Measurements from ENCODE around the gene TEC.
"Not testable (repeated sequence)": the region's sequence is repeated elsewhere in the genome, so short reads cannot be mapped to it uniquely, and the experiment has no call there.

TEC gene

DNA sequence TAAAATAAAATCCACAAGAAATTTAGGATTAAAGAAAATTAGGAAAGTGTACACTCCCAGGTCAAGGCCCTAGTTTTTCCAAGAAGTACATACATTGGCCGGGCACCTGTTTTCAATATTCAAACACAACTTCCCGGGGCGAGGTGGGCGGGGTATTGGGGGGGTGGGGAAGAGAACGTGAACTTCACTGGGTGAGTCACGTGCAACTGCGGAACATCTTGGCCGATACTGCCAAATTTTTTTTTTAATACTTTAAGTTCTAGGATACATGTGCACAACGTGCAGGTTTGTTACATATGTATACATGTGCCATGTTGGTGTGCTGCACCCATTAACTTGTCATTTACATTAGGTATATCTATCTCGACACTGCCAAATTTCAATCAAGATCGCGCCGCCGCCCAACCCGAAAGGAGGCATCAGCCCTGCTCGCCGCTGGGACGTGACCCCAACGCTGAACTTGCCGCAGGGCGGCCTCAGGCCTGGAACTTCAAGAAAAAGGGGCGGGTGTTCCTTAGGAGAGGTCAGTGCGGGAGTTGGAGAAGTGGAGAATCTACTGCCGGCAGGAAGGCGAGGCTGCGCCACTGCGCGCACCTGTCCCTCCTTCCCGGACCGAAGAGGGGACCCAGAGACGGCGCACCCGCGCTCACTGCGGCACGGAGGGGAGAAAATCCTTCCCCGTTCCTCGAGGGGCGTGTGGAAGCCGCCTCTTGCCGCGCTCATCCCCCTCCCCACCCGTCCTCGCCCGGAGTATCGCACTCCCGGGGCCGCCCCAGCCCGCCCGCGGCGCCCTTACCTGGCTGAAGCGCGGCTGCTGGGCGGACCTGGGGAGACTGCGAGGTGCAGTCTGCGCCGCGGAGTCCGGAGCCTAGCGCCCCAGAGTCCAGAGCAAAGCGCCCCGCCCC is at the start of gene TEC:
TEC (minus strand) TSS at position 883 of the 905 bp plus-strand sequence. CDS start 41,224 bp downstream, outside the sequence.
- DNase-seq (ENCODE audit: low read depth, low spot score) = no peak

DNA sequence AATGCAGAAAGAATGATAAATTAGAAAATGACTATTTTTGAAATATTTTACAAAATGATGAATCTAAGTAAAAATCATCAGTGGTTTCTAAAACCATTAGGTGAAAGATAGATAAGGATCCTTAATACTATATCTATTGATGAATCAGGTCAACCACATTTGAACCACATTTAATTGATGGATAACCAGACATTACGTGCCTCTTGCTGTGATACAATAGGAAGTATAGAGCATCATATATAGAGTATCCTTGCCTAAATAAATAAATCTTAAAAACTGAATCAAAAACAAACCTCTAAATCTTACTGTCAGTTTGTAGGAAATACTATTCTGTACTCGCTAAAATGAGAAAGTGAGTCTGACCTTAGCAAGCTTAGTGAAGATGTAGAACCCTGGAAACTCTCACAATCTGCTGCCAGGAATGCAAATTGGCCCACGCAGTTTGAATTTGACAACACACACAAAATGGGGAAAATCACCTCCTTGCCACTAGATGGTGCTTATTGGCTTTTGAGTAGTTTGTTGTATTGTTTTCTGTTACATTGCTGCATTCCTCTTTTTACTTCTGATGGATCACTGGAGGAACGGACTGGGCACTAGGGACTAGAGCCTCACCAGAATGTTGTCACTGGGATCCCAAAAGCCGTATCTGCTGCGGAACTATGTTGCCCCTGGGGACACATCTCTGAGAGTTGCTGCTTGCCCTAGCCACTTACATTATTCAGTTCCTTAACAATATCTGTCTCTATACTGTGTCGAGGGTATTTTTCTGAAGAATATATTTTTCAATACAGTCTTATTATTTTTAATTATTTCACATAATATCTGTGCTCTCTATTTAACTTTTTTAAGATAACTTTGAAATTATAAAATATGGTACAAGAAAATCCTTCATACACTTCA is 46.3 kb upstream of the TEC start:
- DNase-seq (ENCODE audit: low read depth, low spot score) = peak; percentile 76

DNA sequence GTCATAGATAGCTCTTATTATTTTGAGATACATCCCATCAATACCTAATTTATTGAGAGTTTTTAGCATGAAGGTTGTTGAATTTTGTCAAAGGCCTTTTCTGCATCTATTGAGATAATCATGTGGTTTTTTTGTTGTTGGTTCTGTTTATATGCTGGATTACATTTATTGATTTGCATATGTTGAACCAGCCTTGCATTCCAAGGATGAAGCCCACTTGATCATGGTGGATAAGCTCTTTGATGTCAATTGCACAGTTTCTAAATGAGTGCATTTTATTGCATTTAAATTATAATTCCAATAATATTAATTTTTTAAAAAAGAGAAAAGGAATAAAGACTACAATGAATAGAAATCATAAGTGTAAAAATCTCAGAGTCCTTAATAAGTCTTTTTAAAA is 45.1 kb upstream of the TEC start:
- not testable (repeated sequence) for DNase-seq (ENCODE audit: low read depth, low spot score)

DNA sequence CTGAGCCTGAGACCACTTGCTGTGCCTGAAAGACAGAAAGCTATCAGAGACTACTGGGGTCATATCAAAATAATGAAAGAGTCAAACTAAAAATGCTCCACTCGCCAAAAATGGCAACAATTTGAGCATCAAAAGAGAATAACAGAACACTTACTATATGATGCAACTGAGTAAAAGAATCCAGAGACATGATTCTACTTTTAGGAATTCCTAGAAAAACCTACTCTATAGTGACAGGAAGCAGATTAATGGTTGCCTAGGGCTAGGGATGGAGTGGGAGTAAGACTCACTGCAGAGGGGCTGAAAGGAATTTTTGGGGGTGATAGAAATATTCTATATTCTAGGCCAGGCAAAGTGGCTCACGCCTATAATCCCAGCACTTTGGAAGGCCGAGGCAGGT is 42.3 kb upstream of the TEC start:
- no peak for DNase-seq (ENCODE audit: low read depth, low spot score)

DNA sequence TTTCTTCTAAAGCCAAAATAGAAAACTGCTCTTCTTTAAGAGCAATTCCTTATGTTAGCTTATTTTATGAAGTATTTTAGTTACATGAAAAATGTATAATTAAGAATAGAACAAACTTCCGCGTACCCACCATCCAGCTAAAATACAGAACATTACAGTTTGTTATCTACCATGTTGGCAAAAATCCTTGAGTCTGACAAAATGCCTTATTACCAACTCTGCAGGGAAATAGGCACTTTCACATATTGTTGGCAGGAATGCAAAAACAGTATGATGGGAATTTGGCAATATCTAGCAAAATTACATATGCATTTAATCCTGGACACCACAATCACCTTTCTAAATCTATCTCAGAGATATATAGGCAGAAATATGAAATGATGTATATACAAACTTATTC is 39.3 kb upstream of the TEC start:
- DNase-seq (ENCODE audit: low read depth, low spot score) = no peak

DNA sequence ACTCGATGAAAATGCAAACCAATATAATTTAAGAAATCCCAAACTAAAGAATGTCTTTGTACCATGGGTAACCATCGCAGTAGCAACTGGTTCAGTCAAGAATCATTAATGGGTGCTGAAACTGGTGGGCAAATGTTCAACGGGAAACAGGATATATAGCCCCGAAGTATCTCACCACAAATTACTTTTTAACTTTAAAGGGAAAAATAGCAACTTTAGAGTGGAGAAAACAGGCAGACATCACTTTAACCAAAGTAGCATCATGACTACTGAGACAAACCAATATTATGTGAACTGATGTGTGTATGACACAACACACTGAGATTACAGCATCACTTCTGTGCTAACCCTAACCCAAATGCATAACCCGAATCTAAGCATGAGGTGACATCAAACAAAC is 37.9 kb upstream of the TEC start:
- no peak for DNase-seq (ENCODE audit: low read depth, low spot score)

DNA sequence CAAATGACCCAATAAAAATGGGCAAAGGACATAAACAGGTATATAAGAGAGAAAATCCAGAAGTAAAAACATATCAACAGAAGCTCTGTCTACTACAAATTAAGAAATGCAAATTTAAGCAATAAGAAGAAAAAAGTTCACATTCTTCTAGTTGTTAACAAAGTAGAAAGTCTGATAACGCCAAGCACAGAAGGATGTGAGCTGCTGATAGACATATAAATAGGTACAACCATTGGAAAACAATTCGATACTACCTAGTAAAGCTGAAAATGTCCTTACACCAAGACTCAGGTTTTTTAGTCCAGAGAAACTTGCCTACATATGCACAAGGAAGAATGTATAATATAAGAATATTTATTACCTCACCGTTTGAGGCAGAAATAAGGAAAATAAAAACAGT is 35.9 kb upstream of the TEC start:
- no peak for DNase-seq (ENCODE audit: low read depth, low spot score)

DNA sequence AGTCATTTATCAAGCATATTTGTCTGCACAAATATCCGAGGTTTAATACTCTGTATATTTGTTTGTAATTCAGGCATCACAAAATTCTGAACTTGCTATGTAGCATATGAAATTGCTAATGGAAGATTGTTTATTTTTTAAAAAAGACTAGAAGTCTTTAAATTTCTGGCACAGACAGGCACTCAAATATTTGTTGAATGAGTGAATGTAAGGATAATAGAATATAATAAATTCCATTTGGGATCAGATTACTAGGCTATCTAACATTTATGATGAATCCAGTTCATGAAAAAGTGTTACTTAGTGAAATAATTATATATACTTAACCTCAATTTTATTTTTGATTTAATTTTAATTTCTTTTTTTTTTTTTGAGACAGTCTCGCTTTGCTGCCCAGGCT is 30.4 kb upstream of the TEC start:
- DNase-seq (ENCODE audit: low read depth, low spot score) = no peak

DNA sequence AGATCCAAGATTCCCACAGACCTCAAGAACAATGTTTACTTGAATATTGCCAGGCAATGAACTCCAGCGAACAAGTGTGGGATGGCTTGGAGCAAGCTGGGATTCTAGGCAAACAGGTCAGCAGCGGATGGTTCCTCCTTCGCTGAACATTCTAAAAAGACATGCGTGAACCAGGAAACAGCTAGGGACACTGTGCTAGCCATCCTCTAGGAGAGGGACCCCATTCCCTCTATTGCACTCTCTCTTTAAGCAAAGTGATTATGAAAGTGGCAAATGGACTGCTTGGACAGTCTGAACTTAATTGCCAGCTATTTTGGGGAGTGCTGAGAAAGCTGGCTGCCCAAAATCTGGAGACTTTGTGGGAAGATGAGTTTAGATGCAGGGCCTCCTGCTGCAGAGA is 29.9 kb upstream of the TEC start:
- no peak for DNase-seq (ENCODE audit: low read depth, low spot score)

DNA sequence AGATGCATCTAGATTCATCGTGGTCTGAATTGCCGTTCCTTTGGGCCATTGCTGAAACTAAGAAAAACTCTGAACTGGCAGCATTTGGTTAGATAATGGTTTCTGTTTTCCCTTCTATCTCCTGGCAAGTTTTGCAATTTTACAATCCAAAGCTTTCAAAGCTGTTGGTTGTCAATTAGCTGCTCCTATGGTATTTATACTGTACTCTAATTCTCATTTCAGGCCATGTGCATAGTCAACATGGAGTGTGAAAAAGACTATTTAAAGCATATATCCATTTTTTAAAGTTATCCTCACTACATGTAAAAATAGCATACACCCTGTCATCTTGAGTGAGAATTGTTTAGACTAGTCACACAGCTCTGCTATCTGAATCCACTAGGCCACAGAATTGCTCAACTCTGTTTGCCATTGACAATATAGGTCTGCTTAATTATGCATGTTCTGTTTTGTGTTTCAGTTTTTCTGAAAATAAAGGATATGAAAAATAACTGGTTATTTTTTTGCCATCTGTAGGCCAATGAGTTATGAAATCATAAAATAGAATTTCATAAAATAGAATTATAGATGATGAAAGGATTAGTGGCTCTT is 27.7 kb upstream of the TEC start:
- no peak for DNase-seq (ENCODE audit: low read depth, low spot score)

DNA sequence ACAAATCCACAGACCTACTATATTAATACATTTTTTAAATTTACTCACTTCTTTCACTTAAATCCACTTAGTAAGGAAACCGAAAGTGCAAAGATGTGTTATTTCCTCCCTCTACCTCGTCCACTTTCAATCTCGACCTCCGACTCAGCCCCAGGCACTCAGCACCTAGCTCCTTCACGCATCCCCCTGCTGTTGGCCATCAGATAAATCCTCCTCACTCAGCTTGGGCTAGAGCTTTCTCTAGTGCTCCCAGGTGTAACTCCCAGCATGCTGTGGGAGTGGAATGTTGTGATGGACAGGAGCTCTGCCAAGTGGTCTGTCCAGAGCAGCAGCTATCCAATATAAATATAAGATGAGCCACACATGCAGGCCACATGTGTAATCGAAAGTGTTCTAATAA is 26.7 kb upstream of the TEC start:
- DNase-seq (ENCODE audit: low read depth, low spot score) = no peak

DNA sequence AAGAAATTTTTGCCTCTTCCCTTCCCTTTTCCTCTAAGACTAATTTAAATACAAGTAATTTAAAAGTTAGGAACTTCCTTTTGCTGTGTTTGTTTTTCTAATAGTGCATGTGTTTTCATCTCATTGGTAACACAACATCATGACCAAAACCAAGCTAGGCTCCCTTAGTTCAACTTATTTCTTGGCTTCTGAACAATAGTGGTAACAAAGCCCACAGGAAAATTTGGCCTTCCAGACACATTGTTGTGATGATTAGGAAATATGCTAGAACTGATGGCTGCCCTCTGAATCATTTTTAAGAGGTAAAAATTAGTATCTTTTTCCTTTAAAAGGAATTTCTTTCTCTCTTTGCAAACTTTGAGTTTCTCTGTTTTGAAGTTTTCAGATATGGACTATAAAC is 25.5 kb upstream of the TEC start:
- no peak for DNase-seq (ENCODE audit: low read depth, low spot score)

DNA sequence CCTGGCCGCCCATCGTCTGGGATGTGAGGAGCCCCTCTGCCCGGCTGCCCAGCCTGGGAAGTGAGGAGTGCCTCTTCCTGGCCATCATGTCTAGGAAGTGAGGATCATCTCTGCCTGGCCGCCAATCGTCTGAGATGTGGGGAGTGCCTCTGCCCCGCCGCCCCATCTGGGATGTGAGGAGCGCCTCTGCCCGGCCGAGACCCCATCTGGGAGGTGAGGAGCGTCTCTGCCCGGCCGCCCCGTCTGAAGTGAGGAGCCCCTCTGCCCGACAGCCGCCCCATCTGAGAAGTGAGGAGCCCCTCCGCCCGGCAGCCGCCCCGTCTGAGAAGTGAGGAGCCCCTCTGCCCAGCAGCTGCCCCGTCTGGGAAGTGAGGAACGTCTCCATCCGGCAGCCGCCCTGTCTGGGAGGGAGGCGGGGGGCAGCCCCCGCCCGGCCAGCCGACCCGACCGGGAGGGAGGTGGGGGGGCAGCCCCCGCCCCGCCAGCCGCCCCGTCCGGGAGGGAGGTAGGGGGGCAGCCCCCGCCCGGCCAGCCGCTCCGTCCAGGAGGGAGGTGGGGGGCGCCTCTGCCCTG is 22.7 kb upstream of the TEC start:
- not testable (repeated sequence) for DNase-seq (ENCODE audit: low read depth, low spot score)

DNA sequence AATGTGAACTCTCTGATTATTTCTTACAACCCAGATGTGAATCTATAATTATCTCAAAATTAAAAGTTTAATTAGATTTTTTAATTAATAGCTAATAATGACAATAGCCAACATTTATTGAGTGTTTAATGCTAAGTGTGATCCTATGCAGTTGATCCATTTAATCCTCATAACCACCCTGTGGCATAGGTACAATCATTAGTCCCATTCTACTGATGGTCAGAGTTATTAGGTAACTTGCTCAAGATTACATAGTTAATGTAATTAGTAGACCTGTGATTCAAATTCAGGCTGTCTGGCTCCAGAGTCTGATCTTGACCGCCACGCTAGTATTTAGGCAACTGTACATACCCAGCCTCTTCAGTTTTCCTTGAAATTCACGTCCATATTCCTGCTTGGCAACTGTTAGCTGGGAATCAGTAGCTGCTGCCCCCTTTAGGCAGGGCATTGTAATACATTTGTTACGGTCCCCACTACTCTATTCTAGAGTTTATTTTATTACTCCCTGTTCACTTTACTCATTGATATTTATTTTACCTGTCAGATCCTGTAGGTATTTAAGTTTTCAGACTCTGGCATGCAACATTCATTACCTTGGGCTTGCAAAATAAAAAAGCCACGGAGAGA is 20.6 kb upstream of the TEC start:
- DNase-seq (ENCODE audit: low read depth, low spot score) = peak; percentile 13

DNA sequence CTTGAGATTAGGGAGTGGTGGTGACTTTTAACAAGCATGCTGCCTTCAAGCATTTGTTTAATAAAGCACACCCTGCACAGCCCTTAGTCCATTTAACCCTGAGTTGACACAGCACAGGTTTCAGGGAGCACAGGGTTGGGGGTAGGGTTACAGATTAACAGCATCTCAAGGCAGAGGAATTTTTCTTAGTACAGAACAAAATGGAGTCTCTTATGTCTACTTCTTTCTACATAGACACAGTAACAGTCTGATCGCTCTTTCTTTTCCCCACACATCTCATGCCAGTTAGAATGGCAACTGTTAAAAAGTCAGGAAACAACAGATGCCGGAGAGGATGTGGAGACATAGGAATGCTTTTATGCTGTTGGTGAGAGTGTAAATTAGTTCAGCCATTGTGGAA is 16.4 kb upstream of the TEC start:
- not testable (repeated sequence) for DNase-seq (ENCODE audit: low read depth, low spot score)

DNA sequence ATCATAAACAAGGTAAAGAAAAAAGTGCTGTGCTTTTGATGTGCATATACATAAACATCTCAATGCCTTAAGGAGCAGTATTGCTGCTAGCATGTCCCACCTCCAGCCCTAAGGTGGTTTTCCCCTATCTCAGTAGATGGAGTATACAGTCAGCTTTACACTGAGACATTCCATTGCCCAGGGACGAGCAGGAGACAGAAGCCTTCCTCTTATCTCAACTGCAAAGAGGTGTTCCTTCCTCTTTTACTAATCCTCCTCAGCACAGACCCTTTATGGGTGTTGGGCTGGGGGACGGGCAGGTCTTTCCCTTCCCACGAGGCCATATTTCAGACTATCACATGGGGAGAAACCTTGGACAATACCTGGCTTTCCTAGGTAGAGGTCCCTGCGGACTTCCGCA is 16.0 kb upstream of the TEC start:
- not testable (repeated sequence) for DNase-seq (ENCODE audit: low read depth, low spot score)

DNA sequence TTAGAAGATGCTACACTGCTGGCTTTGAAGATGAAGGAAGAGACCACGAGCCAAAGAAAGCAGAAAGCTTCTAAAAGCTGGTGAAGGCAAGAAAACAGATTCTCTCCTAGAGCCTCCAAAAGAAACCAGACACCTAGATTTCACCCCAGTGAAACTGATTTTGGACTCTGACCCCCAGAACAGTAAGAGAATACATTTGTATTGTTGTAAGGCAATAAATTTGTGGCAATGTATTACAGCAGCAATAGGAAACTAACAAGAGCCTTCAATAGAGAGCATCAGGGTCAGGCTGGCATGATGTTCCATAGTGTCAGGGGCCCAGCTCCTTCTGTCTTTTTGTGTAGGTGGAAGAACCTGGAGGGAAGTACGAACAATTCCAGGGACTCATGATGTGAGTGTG is 6.0 kb upstream of the TEC start:
- no peak for DNase-seq (ENCODE audit: low read depth, low spot score)

DNA sequence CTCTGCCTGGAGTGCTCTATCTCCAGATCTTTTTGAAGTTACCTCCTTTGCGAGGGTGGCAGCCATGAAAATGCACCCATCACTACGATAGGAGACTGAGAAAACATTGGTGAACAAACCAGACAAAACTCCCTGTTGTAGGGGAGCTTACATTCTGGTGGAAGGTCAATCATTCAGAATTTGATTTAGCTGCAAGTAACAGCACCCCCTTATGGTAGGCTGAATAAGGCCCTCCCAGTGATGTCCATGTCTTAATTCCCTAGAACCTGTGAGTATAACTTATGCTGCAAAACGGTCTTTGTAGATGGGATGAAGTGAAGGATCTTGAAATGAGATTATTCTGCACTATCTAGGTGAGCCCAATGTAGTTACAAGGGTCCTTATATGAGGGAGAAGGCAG is 5.6 kb upstream of the TEC start:
- DNase-seq (ENCODE audit: low read depth, low spot score) = no peak

DNA sequence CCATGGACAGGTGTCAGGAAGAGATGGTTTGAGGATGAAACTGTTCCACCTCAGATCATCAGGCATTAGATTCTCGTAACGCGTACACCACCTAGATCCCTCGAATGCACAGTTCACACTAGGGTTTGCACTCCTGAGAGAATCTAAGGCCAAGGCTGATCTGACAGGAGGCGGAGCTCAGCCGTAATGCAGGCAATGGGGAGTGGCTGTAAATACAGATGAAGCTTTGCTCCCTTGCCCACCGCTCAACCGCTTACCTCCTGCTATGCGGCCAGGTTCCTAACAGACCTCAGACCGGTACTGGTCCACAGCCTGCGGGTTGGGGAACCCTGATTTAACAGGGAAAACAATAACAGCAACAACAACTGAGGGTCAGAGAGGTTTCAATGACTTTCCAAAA is 2.0 kb upstream of the TEC start:
- no peak for DNase-seq (ENCODE audit: low read depth, low spot score)

DNA sequence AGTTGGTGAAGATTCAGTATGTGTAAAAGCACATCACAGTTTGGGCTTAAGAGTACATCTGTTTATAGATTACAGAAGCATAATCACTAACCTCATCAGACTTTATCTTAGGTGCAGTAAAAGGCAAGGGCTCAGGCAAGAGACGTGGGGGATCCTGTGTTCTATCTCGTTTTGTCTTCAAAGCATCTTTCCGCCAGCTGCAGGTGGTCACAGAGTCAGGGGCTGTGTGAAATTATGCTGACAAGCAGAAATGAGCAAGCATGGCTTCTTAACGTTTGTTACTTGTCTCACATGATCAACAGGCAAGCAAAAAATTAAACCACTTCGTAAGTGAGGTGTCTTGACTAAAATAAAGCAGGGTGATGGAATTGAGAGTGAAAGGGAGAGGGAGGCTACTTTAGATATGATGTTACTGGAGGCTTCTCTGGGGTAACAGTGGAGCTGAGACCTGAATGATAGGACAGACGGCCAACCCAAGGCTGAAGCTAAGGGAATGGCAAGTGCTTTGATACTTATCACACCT is 1.4 kb upstream of the TEC start:
- DNase-seq (ENCODE audit: low read depth, low spot score) = no peak

DNA sequence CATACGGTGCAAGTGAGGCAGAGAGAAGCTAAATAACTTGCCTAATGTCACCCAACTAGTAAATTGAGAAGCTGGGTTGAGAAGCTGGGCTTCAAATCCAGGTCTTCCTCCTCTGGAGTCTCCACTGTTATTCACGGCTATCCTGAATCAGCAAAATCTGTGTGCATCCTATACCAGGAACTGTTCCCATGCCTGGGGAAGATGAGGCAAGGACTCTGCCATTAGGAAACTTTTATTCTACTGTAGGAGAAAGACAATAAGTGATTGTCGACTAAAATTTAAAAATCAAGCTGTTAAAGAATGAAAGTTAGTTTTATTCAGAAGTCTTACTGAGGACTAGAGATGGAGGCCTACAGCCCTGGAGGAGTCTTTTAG is 872 bp upstream of the TEC start:
- DNase-seq (ENCODE audit: low read depth, low spot score) = no peak
